ENCODE measurements around the gene E2F3.
A peak's percentile ranks its signal among the peaks of the same experiment; 100 is the strongest.

The E2F3 gene

DNA sequence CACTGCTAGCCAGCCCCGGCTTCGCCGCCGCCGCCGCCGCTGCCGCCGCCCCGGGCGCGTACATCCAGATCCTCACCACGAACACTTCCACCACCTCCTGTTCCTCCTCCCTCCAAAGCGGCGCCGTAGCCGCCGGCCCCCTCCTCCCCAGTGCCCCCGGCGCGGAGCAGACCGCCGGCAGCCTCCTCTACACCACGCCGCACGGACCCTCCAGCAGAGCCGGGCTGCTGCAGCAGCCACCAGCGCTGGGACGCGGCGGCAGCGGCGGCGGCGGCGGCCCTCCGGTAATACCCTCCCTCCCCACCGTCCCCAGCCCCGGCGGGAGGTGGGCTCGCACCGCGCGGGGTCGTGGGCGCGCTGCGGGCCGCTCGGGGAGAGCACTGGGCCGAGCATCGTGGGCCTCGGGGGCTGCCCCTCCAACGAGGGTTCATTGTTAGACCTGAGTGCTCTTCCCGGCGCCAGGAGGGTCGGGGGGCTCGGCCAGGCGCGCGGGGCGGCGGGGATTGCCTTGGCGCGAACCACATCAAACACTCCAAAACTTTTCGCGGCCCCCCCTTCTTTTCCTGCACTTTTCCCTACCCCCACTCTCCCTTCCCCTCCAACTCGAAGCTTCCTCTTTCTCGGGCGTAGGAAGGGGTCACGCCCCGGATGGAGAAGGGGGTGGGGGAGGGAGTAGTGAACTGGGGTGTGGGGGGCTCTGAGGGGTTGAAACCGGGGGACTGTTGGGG, 827 bp downstream of the E2F3 start:
- no peaks in the 10 kb centered on the region for H3K27me3 ChIP-seq (ENCODE audit: insufficient read depth, low read length)
- peaks cover 7% of the 10 kb centered on the region; the same call in 1 of the 2 replicates for H3K4me1 ChIP-seq (ENCODE audit: insufficient read depth, low read length)
- H3K27ac ChIP-seq (ENCODE audit: low read depth, low read length) = peak overlapping the region; percentile 99
- H3K36me3 ChIP-seq (ENCODE audit: insufficient read depth, low read length) = peaks cover 20% of the 10 kb centered on the region
- peak overlapping the region; percentile 69 for H3K4me3 ChIP-seq (ENCODE audit: low read length)
- no peaks in the 10 kb centered on the region for H3K9me3 ChIP-seq (ENCODE audit: insufficient read depth, low read depth, low read length)
- WGBS = 0% methylated on average over 71 of the region's 73 CpGs
- peak overlapping the region; percentile 99 for H3K9ac ChIP-seq (ENCODE audit: low read depth, low read length)

DNA sequence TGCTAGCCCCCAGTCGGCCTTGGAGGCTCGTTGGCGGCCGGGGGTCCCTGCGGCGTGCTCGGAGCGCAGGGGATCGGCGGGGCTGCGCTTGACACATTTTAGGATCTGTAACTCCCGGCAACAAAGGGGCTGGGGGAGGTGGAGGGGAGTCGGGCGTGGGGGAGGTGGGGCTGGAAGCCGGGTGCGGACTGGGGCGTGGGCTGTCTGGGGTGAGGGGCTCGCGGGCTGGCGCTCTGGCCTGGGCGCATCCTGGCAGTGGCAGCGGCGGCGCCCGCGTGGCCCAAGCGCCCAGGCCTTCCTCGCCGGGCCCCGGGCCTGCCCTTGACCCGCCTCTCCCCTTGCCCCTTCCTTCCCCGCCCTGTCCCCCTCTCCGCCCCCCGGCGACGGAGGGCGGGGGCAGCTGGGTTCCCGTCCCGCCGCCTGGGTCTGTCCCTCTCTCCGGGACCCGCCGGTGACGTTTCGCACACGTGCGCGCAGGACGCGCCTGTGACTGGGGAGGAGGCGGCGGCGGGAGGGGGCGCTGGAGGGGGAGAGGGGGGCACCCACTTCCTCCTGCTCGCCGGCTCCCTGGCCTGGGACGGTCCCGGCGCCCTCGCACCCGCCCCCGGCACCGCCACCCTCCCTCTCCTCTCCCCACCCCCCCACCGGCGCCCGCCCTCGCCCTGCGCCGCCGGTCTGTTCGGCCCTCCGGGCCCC, 1.5 kb downstream of the E2F3 start:
- peak overlapping the region; percentile 69 for H3K4me3 ChIP-seq (ENCODE audit: low read length)
- H3K36me3 ChIP-seq (ENCODE audit: insufficient read depth, low read length) = peaks cover 25% of the 10 kb centered on the region
- H3K4me1 ChIP-seq (ENCODE audit: insufficient read depth, low read length) = peaks cover 11% of the 10 kb centered on the region; the same call in 1 of the 2 replicates
- peak overlapping the region; percentile 99 for H3K9ac ChIP-seq (ENCODE audit: low read depth, low read length)
- H3K27me3 ChIP-seq (ENCODE audit: insufficient read depth, low read length) = no peaks in the 10 kb centered on the region
- no peaks in the 10 kb centered on the region for H3K9me3 ChIP-seq (ENCODE audit: insufficient read depth, low read depth, low read length)
- H3K27ac ChIP-seq (ENCODE audit: low read depth, low read length) = peak overlapping the region; percentile 99
- WGBS = under 1% methylated on average over 60 of the region's 72 CpGs

DNA sequence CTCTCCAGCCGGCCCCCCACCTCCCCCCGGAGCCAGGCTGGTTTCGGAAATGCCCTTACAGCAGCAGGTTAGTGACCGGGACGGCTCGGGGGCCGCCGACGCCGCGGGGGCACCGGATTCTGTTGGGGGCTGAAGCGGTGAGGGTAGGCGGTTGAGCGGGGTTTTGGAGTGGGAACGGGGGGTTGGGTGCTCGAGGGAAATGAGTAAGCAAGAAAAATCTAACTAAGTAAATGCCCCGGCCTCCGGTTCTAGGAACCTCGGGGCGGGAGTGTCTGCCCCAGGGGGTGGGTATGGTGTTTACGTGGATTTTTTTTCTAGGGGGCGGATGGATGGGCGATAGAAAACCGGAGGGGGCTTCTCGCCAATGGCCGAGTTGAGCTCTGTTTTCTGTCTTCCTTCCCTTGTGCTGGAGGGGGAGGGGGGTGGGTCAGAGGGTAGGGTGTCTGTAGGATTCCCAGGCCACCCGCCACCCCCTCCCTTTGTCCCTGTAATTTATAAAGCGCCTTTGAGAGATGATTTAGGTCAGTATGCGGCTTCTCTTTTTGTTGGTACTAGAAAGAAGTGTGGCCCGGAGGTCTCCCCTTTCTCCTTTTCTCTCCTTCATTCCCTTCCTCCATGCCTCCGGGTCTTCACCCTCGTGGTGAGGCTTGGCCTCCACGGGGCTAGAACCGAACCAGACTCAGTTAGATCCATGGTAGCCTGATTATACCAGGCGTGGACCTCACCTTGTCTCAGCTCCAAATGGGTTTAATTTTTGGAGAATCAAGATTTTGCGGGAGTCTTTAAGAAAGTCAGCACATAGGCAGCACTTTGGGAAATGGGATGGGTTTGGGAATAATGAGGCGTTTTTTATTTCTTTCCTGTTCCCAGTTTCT, 2.3 kb downstream of the E2F3 start:
- 1% methylated on average over 31 of the region's 38 CpGs for WGBS
- peaks cover 30% of the 10 kb centered on the region for H3K36me3 ChIP-seq (ENCODE audit: insufficient read depth, low read length)

DNA sequence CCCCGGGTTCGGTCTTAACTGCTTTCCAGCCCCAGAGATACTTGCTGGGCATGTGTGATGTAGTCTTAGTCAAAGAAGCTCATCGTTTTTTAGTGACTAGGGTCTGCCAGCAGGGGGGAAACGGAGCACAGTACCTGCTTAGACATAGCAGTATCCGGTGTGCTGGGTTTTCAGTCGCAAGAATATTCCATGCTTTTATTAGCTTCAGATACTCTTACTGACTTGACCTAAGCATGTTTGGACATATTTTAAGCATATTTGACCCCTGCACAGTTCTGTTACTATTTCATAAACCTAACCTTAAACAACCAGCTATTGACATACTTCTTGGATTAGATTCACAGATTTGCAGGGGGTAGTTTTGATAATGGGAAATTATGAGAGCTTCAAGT, 3.0 kb downstream of the E2F3 start:
- H3K36me3 ChIP-seq (ENCODE audit: insufficient read depth, low read length) = peaks cover 30% of the 10 kb centered on the region
- no peaks in the 10 kb centered on the region for H3K27me3 ChIP-seq (ENCODE audit: insufficient read depth, low read length)
- peak overlapping the region; percentile 99 for H3K27ac ChIP-seq (ENCODE audit: low read depth, low read length)
- H3K4me3 ChIP-seq (ENCODE audit: low read length) = peak overlapping the region; percentile 69
- H3K4me1 ChIP-seq (ENCODE audit: insufficient read depth, low read length) = peaks cover 15% of the 10 kb centered on the region; the same call in 1 of the 2 replicates
- H3K9me3 ChIP-seq (ENCODE audit: insufficient read depth, low read depth, low read length) = no peaks in the 10 kb centered on the region
- WGBS = 2% methylated on average over 6 of the region's 6 CpGs
- H3K9ac ChIP-seq (ENCODE audit: low read depth, low read length) = peak overlapping the region; percentile 83

More for the DNA sequence above, 2.3 kb downstream of the E2F3 start:
- Histone ChIP-seq H3K27me3 (ENCODE audit: insufficient read depth, low read length) (no peaks in the 10 kb centered on the region), H3K9me3 (ENCODE audit: insufficient read depth, low read depth, low read length) (no peaks in the 10 kb centered on the region), H3K4me1 (ENCODE audit: insufficient read depth, low read length) (peaks cover 12% of the 10 kb centered on the region; the same call in 1 of the 2 replicates), H3K27ac (ENCODE audit: low read depth, low read length) (peak overlapping the region; percentile 99), H3K9ac (ENCODE audit: low read depth, low read length) (peak overlapping the region; percentile 83), H3K4me3 (ENCODE audit: low read length) (peak overlapping the region; percentile 69)

DNA sequence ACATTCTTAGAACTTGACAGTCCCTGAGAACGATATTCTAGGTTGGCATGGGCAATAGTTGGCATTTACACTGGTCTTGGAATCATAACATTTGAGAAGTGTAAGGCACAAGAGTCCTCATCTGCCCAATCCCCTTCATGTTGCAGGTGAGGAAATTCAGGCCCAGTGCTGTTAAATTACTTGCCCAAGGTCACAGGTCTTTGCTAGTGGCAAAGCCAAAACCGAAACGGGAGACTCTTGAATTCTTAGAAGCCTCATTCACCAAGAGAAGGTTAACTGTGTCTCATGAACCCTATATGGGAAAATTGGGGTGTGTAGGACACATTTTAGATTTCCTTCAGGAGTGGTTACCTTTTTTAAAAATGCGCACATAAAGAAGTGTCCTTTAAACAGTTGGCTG, 7.2 kb downstream of the E2F3 start:
- Histone ChIP-seq H3K4me1 (ENCODE audit: insufficient read depth, low read length) (peaks cover 26% of the 10 kb centered on the region), H3K27ac (ENCODE audit: low read depth, low read length) (no peak overlapping the region), H3K9me3 (ENCODE audit: insufficient read depth, low read depth, low read length) (no peaks in the 10 kb centered on the region), H3K4me3 (ENCODE audit: low read length) (no peak overlapping the region), H3K36me3 (ENCODE audit: insufficient read depth, low read length) (peaks cover 40% of the 10 kb centered on the region), H3K9ac (ENCODE audit: low read depth, low read length) (no peak overlapping the region), H3K27me3 (ENCODE audit: insufficient read depth, low read length) (no peaks in the 10 kb centered on the region)
- WGBS = 93% methylated on average over 4 of the region's 4 CpGs

DNA sequence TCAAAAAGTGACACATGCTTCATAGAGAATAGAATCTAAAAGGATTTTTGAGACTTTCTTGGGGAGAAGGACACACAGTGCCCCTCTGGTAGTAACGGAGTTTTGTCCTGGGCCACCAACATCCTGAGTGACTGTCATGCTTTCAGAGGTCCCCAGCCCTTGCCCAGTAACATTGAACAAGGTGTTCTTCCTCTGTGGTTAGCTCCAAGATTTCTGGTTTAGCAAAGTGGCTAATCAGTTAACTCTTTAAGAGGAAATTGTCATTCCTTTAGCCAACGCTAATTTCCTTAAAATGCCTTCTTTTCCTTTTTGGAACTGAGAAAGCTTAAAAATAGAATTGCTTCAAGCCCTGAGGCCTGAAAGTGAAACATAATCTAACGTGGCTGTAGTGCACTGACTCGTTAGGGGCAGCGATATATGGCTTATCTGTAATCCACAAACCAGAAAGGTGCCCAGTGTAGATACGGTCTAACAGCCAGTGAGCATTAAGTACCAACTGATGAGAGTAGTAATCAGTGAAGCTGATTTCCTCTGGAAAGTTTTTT, 7.8 kb downstream of the E2F3 start:
- Histone ChIP-seq H3K27me3 (ENCODE audit: insufficient read depth, low read length) (no peaks in the 10 kb centered on the region), H3K9ac (ENCODE audit: low read depth, low read length) (no peak overlapping the region), H3K9me3 (ENCODE audit: insufficient read depth, low read depth, low read length) (no peaks in the 10 kb centered on the region), H3K4me1 (ENCODE audit: insufficient read depth, low read length) (peaks cover 32% of the 10 kb centered on the region), H3K36me3 (ENCODE audit: insufficient read depth, low read length) (peaks cover 43% of the 10 kb centered on the region), H3K27ac (ENCODE audit: low read depth, low read length) (no peak overlapping the region), H3K4me3 (ENCODE audit: low read length) (no peak overlapping the region)
- WGBS = 92% methylated on average over 6 of the region's 6 CpGs

DNA sequence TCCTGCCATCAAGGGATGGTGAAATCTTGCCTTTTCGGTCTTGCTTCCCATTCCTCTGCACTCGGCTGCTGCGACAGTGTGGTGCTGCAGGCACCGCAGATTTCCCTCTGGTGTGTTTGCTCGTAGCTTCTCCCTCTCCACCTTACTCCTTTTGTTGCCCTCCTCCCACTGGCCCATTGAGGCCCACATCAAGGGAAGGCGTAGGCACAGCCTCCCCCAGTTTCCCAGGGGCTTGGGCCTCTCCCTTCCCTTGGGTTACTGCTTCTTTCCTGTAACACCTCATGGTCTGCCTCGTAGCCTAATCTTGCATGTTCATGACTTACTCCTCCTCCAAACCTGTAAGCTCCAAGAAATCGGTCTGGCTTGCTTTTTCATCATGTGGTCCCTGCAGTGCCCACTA, 9.9 kb downstream of the E2F3 start:
- H3K9ac ChIP-seq (ENCODE audit: low read depth, low read length) = no peak overlapping the region
- peaks cover 41% of the 10 kb centered on the region for H3K4me1 ChIP-seq (ENCODE audit: insufficient read depth, low read length)
- 89% methylated on average over 8 of the region's 8 CpGs for WGBS
- no peak overlapping the region for H3K4me3 ChIP-seq (ENCODE audit: low read length)
- H3K9me3 ChIP-seq (ENCODE audit: insufficient read depth, low read depth, low read length) = no peaks in the 10 kb centered on the region
- no peak overlapping the region for H3K27ac ChIP-seq (ENCODE audit: low read depth, low read length)
- H3K36me3 ChIP-seq (ENCODE audit: insufficient read depth, low read length) = peaks cover 37% of the 10 kb centered on the region
- no peaks in the 10 kb centered on the region for H3K27me3 ChIP-seq (ENCODE audit: insufficient read depth, low read length)

DNA sequence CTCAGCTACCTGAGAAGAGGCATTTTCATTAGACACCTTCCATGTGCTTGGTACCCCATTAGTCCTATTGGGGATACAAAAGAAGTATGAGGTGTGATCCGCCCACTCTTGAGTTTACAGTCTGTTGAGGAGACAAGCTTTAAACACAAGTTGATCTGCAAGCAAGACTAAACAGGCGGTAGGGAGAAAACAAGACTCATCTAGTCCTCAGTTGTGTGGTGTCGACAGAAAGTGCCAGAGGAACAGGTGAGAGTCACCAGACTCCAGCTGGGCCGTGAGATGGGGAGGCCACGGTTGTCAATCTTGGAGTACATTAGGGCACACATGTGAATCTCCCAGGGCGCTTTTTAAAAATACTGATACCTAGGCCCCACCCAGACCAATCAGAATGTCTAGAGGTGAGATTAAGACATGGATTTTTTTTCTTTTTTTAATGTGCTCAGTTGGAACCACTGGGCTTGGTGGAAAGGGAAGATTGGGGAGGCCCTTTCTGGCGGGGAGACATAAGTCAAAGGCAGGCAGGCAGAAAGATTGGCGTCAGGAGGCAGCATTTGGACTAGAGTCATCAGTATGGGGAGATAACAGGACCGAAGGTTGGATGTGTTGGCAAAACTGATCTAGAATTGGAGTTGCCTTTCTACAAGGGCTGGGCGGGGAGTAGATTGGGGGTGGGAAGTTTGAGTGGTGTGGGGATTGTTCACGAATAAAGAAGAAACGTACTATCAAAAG, 10.4 kb downstream of the E2F3 start:
- 95% methylated on average over 12 of the region's 12 CpGs for WGBS
- no peak overlapping the region for H3K27ac ChIP-seq (ENCODE audit: low read depth, low read length)
- peaks cover 47% of the 10 kb centered on the region for H3K4me1 ChIP-seq (ENCODE audit: insufficient read depth, low read length)
- no peak overlapping the region for H3K4me3 ChIP-seq (ENCODE audit: low read length)
- H3K9me3 ChIP-seq (ENCODE audit: insufficient read depth, low read depth, low read length) = no peaks in the 10 kb centered on the region
- H3K27me3 ChIP-seq (ENCODE audit: insufficient read depth, low read length) = no peaks in the 10 kb centered on the region
- H3K36me3 ChIP-seq (ENCODE audit: insufficient read depth, low read length) = peaks cover 32% of the 10 kb centered on the region
- H3K9ac ChIP-seq (ENCODE audit: low read depth, low read length) = no peak overlapping the region

DNA sequence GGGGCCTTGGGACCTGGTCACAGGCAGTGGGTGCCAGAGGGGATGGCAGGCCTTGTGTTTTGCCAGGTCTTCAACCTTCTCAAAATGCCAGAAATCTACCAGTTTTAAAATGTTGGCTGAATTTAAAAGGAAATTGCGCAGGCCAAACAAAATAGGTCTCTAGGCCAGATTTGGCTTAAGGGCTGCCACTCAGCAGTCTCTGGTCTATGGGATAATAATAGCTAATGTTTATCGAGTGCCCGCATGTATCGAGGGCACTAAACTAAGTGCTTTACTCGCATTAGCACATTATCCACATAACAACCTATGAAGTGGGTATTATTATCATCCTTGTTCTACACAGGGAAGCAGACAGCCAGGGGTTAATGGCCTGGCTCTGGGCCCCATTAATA, 11.0 kb downstream of the E2F3 start:
- no peaks in the 10 kb centered on the region for H3K9me3 ChIP-seq (ENCODE audit: insufficient read depth, low read depth, low read length)
- no peaks in the 10 kb centered on the region for H3K27me3 ChIP-seq (ENCODE audit: insufficient read depth, low read length)
- H3K4me1 ChIP-seq (ENCODE audit: insufficient read depth, low read length) = peaks cover 51% of the 10 kb centered on the region
- no peak overlapping the region for H3K9ac ChIP-seq (ENCODE audit: low read depth, low read length)
- peaks cover 26% of the 10 kb centered on the region for H3K36me3 ChIP-seq (ENCODE audit: insufficient read depth, low read length)
- WGBS = 99% methylated on average over 5 of the region's 5 CpGs
- H3K4me3 ChIP-seq (ENCODE audit: low read length) = no peak overlapping the region
- H3K27ac ChIP-seq (ENCODE audit: low read depth, low read length) = no peak overlapping the region

DNA sequence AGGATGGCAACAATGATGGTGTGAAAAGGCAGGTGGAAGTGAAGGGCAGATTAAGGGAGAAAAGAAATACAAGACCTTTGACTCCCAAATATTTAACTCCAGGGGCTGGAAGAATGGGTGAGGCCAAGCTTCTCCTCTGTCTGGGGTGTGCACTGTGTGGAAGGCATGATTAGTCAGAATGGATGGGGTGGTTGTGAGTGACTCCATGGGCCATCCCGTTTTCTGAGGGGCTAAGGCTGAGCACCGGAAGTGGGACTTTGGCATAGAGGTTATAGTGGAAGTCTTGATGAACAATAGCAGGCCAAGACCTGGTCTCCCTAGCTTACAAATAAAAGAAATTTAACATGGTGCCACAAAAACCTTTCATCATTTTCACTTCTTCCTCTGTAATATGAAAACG, 12.1 kb downstream of the E2F3 start:
- Histone ChIP-seq H3K27ac (ENCODE audit: low read depth, low read length) (no peak overlapping the region), H3K4me1 (ENCODE audit: insufficient read depth, low read length) (peaks cover 48% of the 10 kb centered on the region), H3K36me3 (ENCODE audit: insufficient read depth, low read length) (peaks cover 18% of the 10 kb centered on the region), H3K9me3 (ENCODE audit: insufficient read depth, low read depth, low read length) (no peaks in the 10 kb centered on the region), H3K9ac (ENCODE audit: low read depth, low read length) (no peak overlapping the region), H3K27me3 (ENCODE audit: insufficient read depth, low read length) (no peaks in the 10 kb centered on the region), H3K4me3 (ENCODE audit: low read length) (no peak overlapping the region)
- 87% methylated on average over 3 of the region's 3 CpGs for WGBS

All from HUES64 (cell line).